ENCODE data around the gene LAMA5.

DNA sequence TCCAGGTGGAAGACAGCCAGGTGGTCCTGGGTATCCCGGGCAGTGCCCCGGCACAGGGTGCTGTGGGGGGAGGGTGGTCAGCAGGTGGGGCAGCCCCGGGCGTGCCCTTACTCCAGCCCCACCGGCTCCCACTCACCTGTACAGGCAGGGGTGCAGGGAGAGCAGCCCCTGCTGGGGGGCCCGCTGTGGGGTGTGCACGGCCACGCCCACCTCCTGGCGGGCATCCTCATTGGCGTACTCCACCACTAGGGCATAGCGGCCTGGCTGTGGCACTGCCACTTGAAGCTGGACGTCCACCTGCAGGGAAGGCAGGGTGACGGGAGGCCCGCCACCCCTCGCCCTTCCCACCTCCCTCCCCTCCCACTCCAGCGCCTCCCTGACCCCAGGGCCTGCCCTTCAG is 34.7 kb downstream of the LAMA5 start:
- TF ChIP-seq POLR2A (IDR thresholded peaks at IDR 0.05) (no peak), EP300 (IDR thresholded peaks at IDR 0.05) (no peak)
